Esophagus (tissue), 2 donors: ENCODE results near the gene CACNA2D3. TPM values are rescaled to one million over a fixed set of nuclear protein-coding genes. Genes with fewer than 3 reads are reported as not detected.
A peak's percentile ranks its signal among the peaks of the same experiment; 100 is the strongest.

Experiments
- H3K27ac ChIP-seq, 2 donors: one replicate each; pipeline ENCODE4 v1.5.1; 2013; ENCODE audit warnings: low read depth in 2 of 2, mild to moderate bottlenecking in 2 of 2, inconsistent platforms in 1 of 2, low read length in 1 of 2, moderate library complexity in 1 of 2
- H3K27me3 ChIP-seq, 2 donors: one replicate each; pipeline ENCODE4 v1.6.1; 2013; ENCODE audit warnings: low read length in 2 of 2, control low read depth in 1 of 2, mild to moderate bottlenecking in 1 of 2; ENCODE audit not compliant: insufficient read depth in 2 of 2, control insufficient read depth in 1 of 2
- H3K36me3 ChIP-seq, 2 donors: one replicate each; pipeline ENCODE4 v1.6.1; 2013; ENCODE audit warnings: low read length in 1 of 2; ENCODE audit not compliant: control insufficient read depth in 2 of 2, insufficient read depth in 2 of 2
- H3K4me1 ChIP-seq, 2 donors: one replicate each; pipeline ENCODE4 v1.6.1; 2013; ENCODE audit warnings: low read length in 1 of 2; ENCODE audit not compliant: control insufficient read depth in 2 of 2, insufficient read depth in 2 of 2
- H3K4me3 ChIP-seq, 2 donors: one replicate each; pipeline ENCODE4 v1.5.1; 2013; ENCODE audit warnings: low read length in 2 of 2, mild to moderate bottlenecking in 2 of 2, low read depth in 1 of 2, moderate library complexity in 1 of 2
- H3K9me3 ChIP-seq, 2 donors: one replicate each; pipeline ENCODE4 v1.6.1; 2013; ENCODE audit warnings: mild to moderate bottlenecking in 2 of 2, low read depth in 1 of 2, low read length in 1 of 2, moderate library complexity in 1 of 2; ENCODE audit not compliant: control insufficient read depth in 2 of 2, insufficient read depth in 1 of 2
- WGBS, 2 donors: extraction: QIAGEN DNeasy Blood & Tissue Kit; methylation state at CpG; one replicate each; pipeline ENCODE4 v1.1.7; 2013; 5-methylcytosine and 5-hydroxymethylcytosine counted together
- polyA plus RNA-seq, 2 donors: library from polyadenylated mRNA; stranded (reverse); fragments of 200-250 nt; gene quantifications; one replicate each; pipeline ENCODE4 v1.2.3, GENCODE V29; 2013
- donor health status: healthy with polysubstance abuse.
- donor health status: Bipolar disorder and iron deficiency.

The CACNA2D3 gene
- polyA plus RNA-seq, 2 donors: 1.7 to 1.8 TPM

DNA sequence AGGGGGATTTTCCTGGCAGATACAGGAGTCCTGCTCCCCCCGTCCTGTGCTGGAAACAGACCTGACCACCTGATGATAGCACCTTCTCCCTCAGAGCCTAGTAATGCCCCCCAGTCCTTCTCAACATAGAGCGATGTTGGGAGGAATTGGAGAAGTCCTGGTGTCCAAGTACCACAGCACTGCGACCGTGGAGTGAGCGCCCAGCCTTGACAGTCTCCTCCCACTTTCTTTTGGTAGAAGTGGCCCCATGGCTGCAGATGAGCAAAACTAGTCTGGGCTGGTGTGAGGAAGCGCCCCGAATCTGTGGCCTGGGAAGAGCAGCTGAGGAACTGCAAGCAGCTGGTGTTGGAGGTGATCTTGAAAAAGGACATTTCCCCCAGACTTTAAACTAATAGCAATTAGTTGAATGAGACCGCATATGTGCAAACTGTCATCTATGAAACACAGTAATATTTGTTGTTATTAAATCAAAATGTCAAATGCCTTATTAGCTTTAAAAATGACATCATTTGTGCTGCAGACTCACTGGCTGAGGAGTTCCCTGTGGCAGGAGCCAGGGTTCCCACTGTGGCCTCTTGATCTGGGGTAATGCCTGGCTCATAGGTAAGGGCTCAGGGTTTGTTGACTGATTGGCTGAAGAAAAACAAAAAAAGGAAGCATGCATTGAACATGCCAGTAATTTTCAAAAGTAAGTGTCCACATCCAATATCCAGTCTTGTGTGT is 121.8 kb downstream of the CACNA2D3 start:
- 64 to 84% methylated on average over 8 of the region's 8 CpGs for WGBS, 2 donors
- H3K4me3 ChIP-seq: peak overlapping the region; percentile 19 to 59

DNA sequence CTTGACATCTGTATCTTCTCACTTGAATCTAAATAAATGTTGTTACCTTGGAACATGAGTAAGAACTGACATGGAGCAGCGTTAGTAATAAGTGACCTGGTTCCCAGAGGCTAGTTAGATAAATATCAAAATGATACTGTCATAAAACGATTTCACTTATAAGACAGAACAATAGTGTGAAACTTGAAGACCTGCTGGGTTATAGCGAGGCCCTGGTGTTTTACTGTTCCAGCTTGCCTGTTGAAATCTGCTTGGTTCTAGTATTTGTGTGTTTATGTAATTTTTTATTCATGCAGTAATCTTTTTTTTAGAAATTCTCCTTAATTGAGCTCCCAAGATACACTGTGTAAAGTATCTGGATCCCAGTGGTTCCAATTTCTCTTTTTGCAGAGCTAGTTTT is 129.4 kb downstream of the CACNA2D3 start:
- Histone ChIP-seq H3K9me3 (no peaks in the 10 kb centered on the region), H3K4me3 (no peak overlapping the region), H3K4me1 (no peaks in the 10 kb centered on the region), H3K27me3 (no peaks in the 10 kb centered on the region), H3K27ac (no peak overlapping the region), H3K36me3 (no peaks in the 10 kb centered on the region)
- 61 to 66% methylated on average over 3 of the region's 3 CpGs for WGBS, 2 donors

More for the DNA sequence above, 121.8 kb downstream of the CACNA2D3 start:
- Histone ChIP-seq H3K36me3 (no peaks in the 10 kb centered on the region), H3K9me3 (peaks cover 0 to 2% of the 10 kb centered on the region in 2 donors), H3K27ac (peak overlapping the region; percentile 36 to 44), H3K27me3 (no peaks in the 10 kb centered on the region), H3K4me1 (no peaks in the 10 kb centered on the region)

- Histone ChIP-seq H3K27me3 (no peaks in the 10 kb centered on the region), H3K27ac (no peak overlapping the region), H3K36me3 (no peaks in the 10 kb centered on the region), H3K9me3 (no peaks in the 10 kb centered on the region), H3K4me3 (no peak overlapping the region), H3K4me1 (no peaks in the 10 kb centered on the region)
- WGBS, 2 donors: 67 to 81% methylated on average over 7 of the region's 7 CpGs
Observed at GRCh38 chr3:54257125-54257720, 134.9 kb downstream of the CACNA2D3 start.

- Histone ChIP-seq H3K9me3 (no peaks in the 10 kb centered on the region), H3K27me3 (no peaks in the 10 kb centered on the region), H3K4me1 (no peaks in the 10 kb centered on the region), H3K36me3 (no peaks in the 10 kb centered on the region), H3K27ac (no peak overlapping the region), H3K4me3 (no peak overlapping the region)
- WGBS, 2 donors: 49 to 55% methylated on average over 2 of the region's 2 CpGs
Observed at GRCh38 chr3:54259636-54260035, 137.3 kb downstream of the CACNA2D3 start.

DNA sequence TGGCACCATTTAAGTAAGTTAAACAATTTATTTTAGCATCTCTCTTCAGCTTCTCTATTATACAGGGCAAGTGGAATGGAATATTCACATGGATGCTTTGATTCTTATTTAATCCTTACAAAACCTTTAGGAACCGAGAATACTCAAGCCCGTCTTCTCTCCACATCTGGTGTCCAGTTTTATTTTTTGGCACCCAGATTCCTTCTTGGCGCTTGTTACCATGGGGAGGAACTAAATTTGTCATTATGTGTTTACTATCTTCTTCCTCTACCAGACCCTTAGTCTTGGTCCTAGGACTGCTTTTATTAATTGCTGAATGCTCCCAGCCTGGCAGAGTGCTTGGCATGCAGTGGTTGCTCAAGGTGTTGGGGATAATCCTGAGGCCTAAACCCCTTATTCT is 138.8 kb downstream of the CACNA2D3 start:
- Histone ChIP-seq H3K4me1 (no peaks in the 10 kb centered on the region), H3K36me3 (no peaks in the 10 kb centered on the region), H3K9me3 (no peaks in the 10 kb centered on the region), H3K27me3 (no peaks in the 10 kb centered on the region), H3K4me3 (no peak overlapping the region), H3K27ac (no peak overlapping the region)
- WGBS, 2 donors: 78 to 79% methylated on average over 3 of the region's 3 CpGs

- Histone ChIP-seq H3K27me3 (no peaks in the 10 kb centered on the region), H3K36me3 (no peaks in the 10 kb centered on the region)
- WGBS, 2 donors: 78 to 80% methylated on average over 6 of the region's 6 CpGs
Observed at GRCh38 chr3:54262541-54262940, 140.2 kb downstream of the CACNA2D3 start.

GRCh38 chr3:54262946-54263345 is 140.6 kb downstream of the CACNA2D3 start:
- Histone ChIP-seq H3K4me3 (no peak overlapping the region), H3K27me3 (no peaks in the 10 kb centered on the region), H3K9me3 (no peaks in the 10 kb centered on the region), H3K27ac (no peak overlapping the region), H3K36me3 (no peaks in the 10 kb centered on the region), H3K4me1 (no peaks in the 10 kb centered on the region)
- WGBS, 2 donors: 53 to 79% methylated on average over 1 of the region's 1 CpG

More at GRCh38 chr3:54262541-54262940, 140.2 kb downstream of the CACNA2D3 start:
- Histone ChIP-seq H3K9me3 (no peaks in the 10 kb centered on the region), H3K4me3 (no peak overlapping the region), H3K27ac (no peak overlapping the region), H3K4me1 (no peaks in the 10 kb centered on the region)

DNA sequence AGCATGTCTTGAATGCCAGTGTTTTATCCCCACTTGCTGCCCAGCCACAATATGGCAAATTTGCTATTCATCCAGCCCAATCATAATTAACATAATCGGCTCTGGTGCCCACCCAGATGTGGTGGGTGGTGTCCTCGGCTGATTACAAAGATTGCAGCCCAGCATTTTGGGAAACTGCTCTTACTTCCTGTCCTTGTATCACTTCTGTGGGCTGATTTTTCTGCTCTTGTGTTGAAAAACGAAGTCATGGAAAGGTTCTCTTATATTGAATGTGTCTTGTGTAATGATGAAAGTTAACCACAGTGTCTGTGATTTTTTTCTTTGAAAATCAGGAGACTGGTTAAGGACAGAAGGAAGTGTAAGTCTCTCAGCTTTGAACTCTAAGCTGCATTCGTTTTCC is 141.7 kb downstream of the CACNA2D3 start:
- H3K4me3 ChIP-seq: no peak overlapping the region
- no peaks in the 10 kb centered on the region for H3K27me3 ChIP-seq
- no peaks in the 10 kb centered on the region for H3K9me3 ChIP-seq
- 68 to 75% methylated on average over 4 of the region's 4 CpGs for WGBS, 2 donors
- no peak overlapping the region for H3K27ac ChIP-seq
- H3K4me1 ChIP-seq: no peaks in the 10 kb centered on the region
- no peaks in the 10 kb centered on the region for H3K36me3 ChIP-seq

DNA sequence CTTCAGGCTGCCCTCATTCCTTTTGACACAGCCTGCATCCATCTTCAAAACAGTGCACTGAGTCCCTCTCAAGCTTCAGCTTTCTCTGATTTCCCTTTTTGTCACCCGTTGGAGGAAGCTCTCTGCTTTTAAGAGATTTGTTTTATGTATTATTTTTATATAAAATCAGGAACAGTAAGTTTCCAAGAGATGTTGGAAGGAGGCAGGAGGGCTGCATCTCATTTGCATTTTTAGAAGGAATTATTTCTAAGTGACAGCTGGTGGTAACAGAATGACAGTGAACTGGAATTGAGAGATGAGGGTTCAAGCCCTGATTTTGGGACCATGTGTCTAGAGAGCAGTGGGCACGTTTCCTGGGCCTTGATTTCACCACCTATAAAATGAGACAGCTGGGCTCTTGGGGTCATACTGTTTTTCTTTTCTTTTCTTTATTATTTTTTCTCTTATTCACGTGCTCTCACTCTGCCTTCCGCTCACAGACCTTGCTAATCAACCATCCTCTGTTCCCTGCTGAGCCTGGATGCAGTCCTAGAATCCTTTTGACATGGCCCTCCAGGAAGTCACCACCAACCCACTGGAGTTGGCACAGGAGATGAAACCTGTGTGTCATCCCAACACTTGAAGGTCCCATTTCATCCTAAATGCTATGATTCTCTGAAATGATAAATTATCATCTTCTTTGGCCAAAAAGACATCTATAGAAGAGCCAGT is 148.6 kb downstream of the CACNA2D3 start:
- no peaks in the 10 kb centered on the region for H3K4me1 ChIP-seq
- no peaks in the 10 kb centered on the region for H3K9me3 ChIP-seq
- H3K27me3 ChIP-seq: no peaks in the 10 kb centered on the region
- H3K36me3 ChIP-seq: no peaks in the 10 kb centered on the region
- H3K27ac ChIP-seq: no peak overlapping the region
- 34 to 48% methylated on average over 4 of the region's 4 CpGs for WGBS, 2 donors
- no peak overlapping the region for H3K4me3 ChIP-seq
